Measurements from ENCODE around the gene SLC30A3. TPM values are rescaled to one million over a fixed set of nuclear protein-coding genes. Genes with fewer than 3 reads are reported as not detected.

The SLC30A3 gene
- total RNA-seq, 2 experiments from 2014 or later = 0.53 to 0.86 TPM

GRCh38 chr2:27245626-27246025 lies 17.2 kb downstream of the SLC30A3 start:
- H3K27ac Mint-ChIP-seq = no peak overlapping the region
- ChIA-PET POLR2A (no interaction called here), CTCF (interaction anchor here (2.0 kb wide), 1 partner anchor 34 kb away, joined by 8 read pairs; no protein-coding TSS in a partner anchor)
- no peak overlapping the region for H3K4me3 Mint-ChIP-seq
- no peaks in the 10 kb centered on the region for H3K9me3 Mint-ChIP-seq (ENCODE audit: low read depth)
- DNase-seq (no peak), ATAC-seq (no peak)
- peaks cover 29% of the 10 kb centered on the region for H3K36me3 Mint-ChIP-seq (ENCODE audit: low read depth)
- peaks cover 2% of the 10 kb centered on the region for H3K4me1 Mint-ChIP-seq
- H3K27me3 Mint-ChIP-seq = peaks cover 2% of the 10 kb centered on the region
- intact Hi-C loops (cut with DNase I, micrococcal nuclease) = no loop called here

- ChIA-PET POLR2A (no interaction called here), CTCF (interaction anchor here (2.0 kb wide), 1 partner anchor 35 kb away, joined by 8 read pairs; no protein-coding TSS in a partner anchor)
- ATAC-seq = no peak
- intact Hi-C loops (cut with DNase I, micrococcal nuclease) = no loop called here
- Mint-ChIP-seq H3K4me3 (no peak overlapping the region), H3K27ac (no peak overlapping the region), H3K4me1 (no peaks in the 10 kb centered on the region), H3K36me3 (ENCODE audit: low read depth) (peaks cover 35% of the 10 kb centered on the region), H3K9me3 (ENCODE audit: low read depth) (no peaks in the 10 kb centered on the region), H3K27me3 (no peaks in the 10 kb centered on the region)
- DNase-seq = no peak
These were observed 17.7 kb downstream of the SLC30A3 start for GRCh38 chr2:27245116-27245515.

DNA sequence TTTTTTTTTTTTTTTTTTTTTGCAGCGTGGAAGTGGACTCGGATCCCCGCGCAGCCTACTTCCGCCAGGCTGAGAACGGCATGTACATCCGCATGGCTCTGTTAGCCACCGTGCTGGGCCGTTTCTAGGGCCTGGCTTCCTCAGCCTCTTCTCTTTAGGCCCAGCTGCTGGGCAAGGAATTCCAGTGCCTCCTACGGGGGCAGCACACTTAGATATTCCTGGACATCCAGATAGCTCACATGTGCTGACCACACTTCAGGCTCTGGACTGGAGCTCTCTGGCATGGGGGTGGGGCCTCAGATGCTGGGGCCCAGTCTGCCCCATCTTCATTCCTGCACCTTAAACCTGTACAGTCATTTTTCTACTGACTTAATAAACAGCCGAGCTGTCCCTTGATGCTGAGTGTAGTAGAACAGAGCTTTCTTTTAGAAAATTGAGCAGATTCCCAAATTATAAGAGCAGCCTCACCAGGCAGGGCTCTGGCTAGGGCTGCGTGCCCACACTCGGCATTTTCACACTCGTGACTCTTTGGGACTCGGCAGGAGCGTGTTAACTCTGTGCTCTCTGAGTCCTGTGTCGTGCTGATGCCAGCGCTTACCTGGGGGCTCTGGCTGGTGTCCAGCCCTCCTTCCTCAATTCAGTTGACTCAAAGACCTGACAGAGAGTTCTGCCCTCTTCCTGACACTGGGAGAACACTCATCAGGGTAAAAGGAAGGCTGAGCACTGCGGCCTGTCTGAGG lies 19.3 kb downstream of the SLC30A3 start:
- DNase-seq (no peak), ATAC-seq (no peak)
- Mint-ChIP-seq H3K4me3 (no peak overlapping the region), H3K36me3 (ENCODE audit: low read depth) (peaks cover 45% of the 10 kb centered on the region), H3K9me3 (ENCODE audit: low read depth) (no peaks in the 10 kb centered on the region), H3K27ac (no peak overlapping the region), H3K27me3 (no peaks in the 10 kb centered on the region), H3K4me1 (no peaks in the 10 kb centered on the region)
- POLR2A ChIA-PET = no interaction called here
- intact Hi-C loops (cut with DNase I, micrococcal nuclease) = no loop called here
- CTCF ChIA-PET = interaction anchor here (0.6 kb wide), 1 partner anchor 60 kb away, joined by 3 read pairs; no protein-coding TSS in a partner anchor

GRCh38 chr2:27242614-27242951 lies 20.3 kb downstream of the SLC30A3 start:
- ChIA-PET POLR2A (no interaction called here), CTCF (interaction anchor here (0.6 to 1.2 kb wide), 2 partner anchors 36 to 38 kb away, joined by 3 read pairs; no protein-coding TSS in a partner anchor)
- no peaks in the 10 kb centered on the region for H3K9me3 Mint-ChIP-seq (ENCODE audit: low read depth)
- DNase-seq = no peak
- no peak overlapping the region for H3K4me3 Mint-ChIP-seq
- no peak for ATAC-seq
- no peaks in the 10 kb centered on the region for H3K27me3 Mint-ChIP-seq
- peaks cover 54% of the 10 kb centered on the region for H3K36me3 Mint-ChIP-seq (ENCODE audit: low read depth)
- H3K27ac Mint-ChIP-seq = no peak overlapping the region
- no peaks in the 10 kb centered on the region for H3K4me1 Mint-ChIP-seq
- intact Hi-C loops (cut with DNase I, micrococcal nuclease) = no loop called here

GRCh38 chr2:27241761-27242613 lies 20.9 kb downstream of the SLC30A3 start:
- Mint-ChIP-seq H3K4me3 (no peak overlapping the region), H3K4me1 (no peaks in the 10 kb centered on the region), H3K36me3 (ENCODE audit: low read depth) (peaks cover 60% of the 10 kb centered on the region), H3K27me3 (no peaks in the 10 kb centered on the region), H3K27ac (no peak overlapping the region), H3K9me3 (ENCODE audit: low read depth) (no peaks in the 10 kb centered on the region)
- intact Hi-C loops (cut with DNase I, micrococcal nuclease) = no loop called here
- CTCF ChIA-PET = interaction anchor here (0.6 to 1.2 kb wide), 4 partner anchors 37 to 1013 kb away, joined by 3 read pairs; no protein-coding TSS in a partner anchor
- POLR2A ChIA-PET = interaction anchor here (0.6 kb wide), 2 partner anchors 10 to 32 kb away, joined by 3 read pairs; no protein-coding TSS in a partner anchor
- DNase-seq (no peak), ATAC-seq (no peak)

DNA sequence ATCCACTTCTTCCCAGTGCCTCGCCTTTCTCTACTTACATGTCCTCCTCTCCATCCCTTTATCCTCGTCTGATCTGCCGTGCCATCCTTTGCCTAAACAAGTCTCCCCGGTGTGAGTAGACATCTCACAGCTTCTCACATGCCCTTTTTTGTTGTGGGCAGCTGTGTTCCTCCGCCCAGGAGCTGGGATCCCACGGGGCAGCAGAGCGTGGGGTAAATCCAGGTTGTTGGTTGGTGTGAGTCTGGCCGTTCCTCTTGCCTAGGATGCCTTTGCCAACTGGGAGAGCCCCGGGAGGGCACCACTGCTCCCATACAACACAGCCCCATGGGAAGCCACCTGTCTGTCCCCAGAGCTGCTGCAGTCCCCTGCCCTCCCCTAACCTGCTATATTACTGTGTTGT lies 22.4 kb downstream of the SLC30A3 start:
- H3K9me3 Mint-ChIP-seq (ENCODE audit: low read depth) = no peaks in the 10 kb centered on the region
- H3K27me3 Mint-ChIP-seq = no peaks in the 10 kb centered on the region
- no peaks in the 10 kb centered on the region for H3K4me1 Mint-ChIP-seq
- ATAC-seq = no peak
- intact Hi-C loops (cut with DNase I, micrococcal nuclease) = no loop called here
- peaks cover 71% of the 10 kb centered on the region for H3K36me3 Mint-ChIP-seq (ENCODE audit: low read depth)
- CTCF ChIA-PET = interaction anchor here (1.0 kb wide), 1 partner anchor 9 kb away, joined by 5 read pairs; no protein-coding TSS in a partner anchor
- H3K4me3 Mint-ChIP-seq = no peak overlapping the region
- H3K27ac Mint-ChIP-seq = no peak overlapping the region
- no peak for DNase-seq
- POLR2A ChIA-PET = no interaction called here

- ChIA-PET POLR2A (no interaction called here), CTCF (interaction anchor here (0.6 kb wide), 1 partner anchor 41 kb away, joined by 3 read pairs; no protein-coding TSS in a partner anchor)
- no peaks in the 10 kb centered on the region for H3K27me3 Mint-ChIP-seq
- H3K9me3 Mint-ChIP-seq (ENCODE audit: low read depth) = no peaks in the 10 kb centered on the region
- peaks cover 75% of the 10 kb centered on the region for H3K36me3 Mint-ChIP-seq (ENCODE audit: low read depth)
- intact Hi-C loops (cut with DNase I, micrococcal nuclease) = no loop called here
- H3K4me3 Mint-ChIP-seq = no peak overlapping the region
- H3K27ac Mint-ChIP-seq = no peak overlapping the region
- ATAC-seq = no peak
- DNase-seq = no peak
- no peaks in the 10 kb centered on the region for H3K4me1 Mint-ChIP-seq
These were observed 23.9 kb downstream of the SLC30A3 start for GRCh38 chr2:27238976-27239375.

GRCh38 chr2:27237341-27237945 lies 25.4 kb downstream of the SLC30A3 start:
- H3K4me1 Mint-ChIP-seq = no peaks in the 10 kb centered on the region
- CTCF ChIA-PET = no interaction called here
- no peak overlapping the region for H3K4me3 Mint-ChIP-seq
- intact Hi-C loops (cut with DNase I, micrococcal nuclease) = no loop called here
- H3K27me3 Mint-ChIP-seq = no peaks in the 10 kb centered on the region
- POLR2A ChIA-PET = no interaction called here
- no peak overlapping the region for H3K27ac Mint-ChIP-seq
- DNase-seq (no peak), ATAC-seq (no peak)
- no peaks in the 10 kb centered on the region for H3K9me3 Mint-ChIP-seq (ENCODE audit: low read depth)
- peaks cover 80% of the 10 kb centered on the region for H3K36me3 Mint-ChIP-seq (ENCODE audit: low read depth)

DNA sequence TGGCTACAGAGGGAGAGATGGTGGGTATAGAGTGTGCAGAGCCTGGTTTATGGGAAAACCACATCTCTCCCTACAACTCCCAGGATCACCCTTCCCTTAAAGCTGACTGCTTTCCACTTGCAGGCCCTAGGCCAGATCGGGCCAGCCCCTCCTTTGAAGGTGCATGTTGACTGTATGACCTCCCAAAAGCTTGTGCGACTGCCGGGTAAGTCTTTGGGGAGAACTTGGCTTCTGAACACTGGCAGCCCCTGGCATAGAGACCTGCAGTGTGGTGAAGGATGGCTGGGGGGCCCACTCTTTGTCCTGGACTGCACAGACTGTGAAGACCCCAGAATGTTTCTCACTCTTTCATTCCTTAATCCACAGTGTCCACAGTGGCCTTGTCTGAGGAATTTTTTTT lies 26.2 kb downstream of the SLC30A3 start:
- intact Hi-C loops (cut with DNase I, micrococcal nuclease) = no loop called here
- Mint-ChIP-seq H3K27me3 (no peaks in the 10 kb centered on the region), H3K36me3 (ENCODE audit: low read depth) (peaks cover 80% of the 10 kb centered on the region), H3K27ac (no peak overlapping the region), H3K4me3 (no peak overlapping the region), H3K4me1 (no peaks in the 10 kb centered on the region), H3K9me3 (ENCODE audit: low read depth) (no peaks in the 10 kb centered on the region)
- ATAC-seq (no peak), DNase-seq (no peak)
- POLR2A ChIA-PET = interaction anchor here (0.7 kb wide), 1 partner anchor 142 kb away, joined by 3 read pairs; no protein-coding TSS in a partner anchor
- CTCF ChIA-PET = interaction anchor here (0.6 kb wide), 1 partner anchor 237 kb away, joined by 3 read pairs; no protein-coding TSS in a partner anchor

GRCh38 chr2:27236136-27236535 lies 26.7 kb downstream of the SLC30A3 start:
- Mint-ChIP-seq H3K27ac (no peak overlapping the region), H3K27me3 (no peaks in the 10 kb centered on the region), H3K9me3 (ENCODE audit: low read depth) (no peaks in the 10 kb centered on the region), H3K4me3 (no peak overlapping the region), H3K36me3 (ENCODE audit: low read depth) (peaks cover 79% of the 10 kb centered on the region), H3K4me1 (no peaks in the 10 kb centered on the region)
- intact Hi-C loops (cut with DNase I, micrococcal nuclease) = no loop called here
- ChIA-PET POLR2A (interaction anchor here (0.5 to 0.7 kb wide), 2 partner anchors 27 to 141 kb away, joined by 3 to 4 read pairs; no protein-coding TSS in a partner anchor), CTCF (no interaction called here)
- ATAC-seq = no peak
- DNase-seq = no peak

DNA sequence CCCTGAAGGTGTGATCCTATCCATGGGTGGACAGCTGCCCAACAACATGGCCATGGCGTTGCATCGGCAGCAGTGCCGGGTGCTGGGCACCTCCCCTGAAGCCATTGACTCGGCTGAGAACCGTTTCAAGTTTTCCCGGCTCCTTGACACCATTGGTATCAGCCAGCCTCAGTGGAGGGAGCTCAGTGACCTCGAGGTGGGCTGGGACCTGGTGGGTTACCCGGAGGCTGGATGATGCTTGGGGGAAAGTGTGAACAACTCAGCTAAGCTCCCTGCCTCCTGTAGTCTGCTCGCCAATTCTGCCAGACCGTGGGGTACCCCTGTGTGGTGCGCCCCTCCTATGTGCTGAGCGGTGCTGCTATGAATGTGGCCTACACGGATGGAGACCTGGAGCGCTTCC lies 29.5 kb downstream of the SLC30A3 start:
- intact Hi-C loops (cut with DNase I, micrococcal nuclease) = no loop called here
- Mint-ChIP-seq H3K27ac (no peak overlapping the region), H3K9me3 (ENCODE audit: low read depth) (no peaks in the 10 kb centered on the region), H3K27me3 (no peaks in the 10 kb centered on the region), H3K4me3 (no peak overlapping the region), H3K36me3 (ENCODE audit: low read depth) (peaks cover 73% of the 10 kb centered on the region), H3K4me1 (no peaks in the 10 kb centered on the region)
- ChIA-PET CTCF (interaction anchor here (0.6 kb wide), 1 partner anchor 69 kb away, joined by 3 read pairs; no protein-coding TSS in a partner anchor), POLR2A (interaction anchor here (0.6 kb wide), 1 partner anchor 283 kb away, joined by 6 read pairs; no protein-coding TSS in a partner anchor)
- no peak for ATAC-seq
- DNase-seq = no peak

Measured in activated CD4-positive, alpha-beta T cell treated with anti-CD3 and anti-CD28 coated beads for 36 hours (primary cell).